GM19351 (cell line): ENCODE data around the gene BBS9.

Experiments used
- ATAC-seq: cut with Tn5 transposase; IDR thresholded peaks from one replicate; pipeline ENCODE4 v1.9.1; 2021; ENCODE audit warnings: mild to moderate bottlenecking, moderate library complexity; ENCODE audit not compliant: unreplicated experiment

The BBS9 gene

DNA sequence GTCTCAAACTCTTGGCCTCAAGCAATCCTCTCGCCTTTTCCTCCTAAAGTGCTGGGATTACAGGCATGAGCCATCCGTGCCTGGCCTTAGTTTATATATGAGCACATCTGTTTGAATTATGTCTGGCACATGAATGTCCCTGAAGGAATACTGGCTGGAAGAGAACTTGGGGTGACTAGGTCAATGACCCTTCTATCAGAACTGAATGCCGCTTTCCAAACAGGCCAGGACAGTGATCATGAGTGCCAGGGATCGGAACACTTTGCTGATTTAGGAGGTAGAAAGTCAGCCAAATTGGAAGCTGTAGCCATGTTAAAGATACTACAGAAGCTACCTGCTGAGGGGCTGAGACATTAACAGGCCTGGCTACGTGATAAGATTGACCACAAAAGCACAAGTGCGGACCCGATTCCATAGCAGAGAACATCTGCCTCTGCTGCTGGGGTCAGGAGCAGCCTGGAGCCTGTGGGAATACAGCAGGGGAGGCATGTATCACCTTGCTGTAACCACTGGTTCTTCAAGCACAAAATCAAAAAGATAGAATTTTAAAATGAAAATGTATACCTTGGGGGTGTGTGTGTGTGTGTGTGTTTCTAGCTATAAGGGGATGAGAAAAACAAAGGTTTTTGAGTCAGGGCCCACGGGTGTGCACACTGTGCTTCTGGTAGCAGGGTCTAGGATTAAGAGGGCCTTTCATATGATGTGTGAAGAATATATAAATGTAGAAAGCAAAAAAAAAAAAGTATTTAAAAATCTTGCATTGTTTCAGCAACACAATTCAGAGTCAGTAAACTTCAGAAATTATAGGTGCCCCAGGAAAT lies 293.7 kb downstream of the BBS9 start:
- peak; percentile 61 for ATAC-seq

DNA sequence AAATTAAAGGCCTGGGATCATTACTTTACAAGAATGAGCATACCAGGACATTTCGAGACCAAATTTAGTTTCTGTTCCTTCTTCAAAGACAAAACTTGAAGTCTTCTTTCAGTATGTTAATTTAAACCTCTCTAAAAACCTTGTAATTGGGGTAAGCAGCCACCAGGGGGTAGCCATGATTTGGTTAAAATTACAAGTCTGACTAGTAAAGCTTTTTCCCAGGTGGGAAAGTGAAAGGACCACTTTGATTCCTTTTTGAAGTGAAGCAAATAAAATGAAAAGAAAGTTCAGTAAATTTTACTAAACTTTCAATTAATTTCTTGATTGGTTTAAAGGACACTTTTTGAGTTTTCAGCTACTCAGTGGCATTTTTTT lies 294.3 kb downstream of the BBS9 start:
- peak; percentile 96 for ATAC-seq

GRCh38 chr7:33425395-33425794 lies 296.0 kb downstream of the BBS9 start:
- no peak for ATAC-seq

DNA sequence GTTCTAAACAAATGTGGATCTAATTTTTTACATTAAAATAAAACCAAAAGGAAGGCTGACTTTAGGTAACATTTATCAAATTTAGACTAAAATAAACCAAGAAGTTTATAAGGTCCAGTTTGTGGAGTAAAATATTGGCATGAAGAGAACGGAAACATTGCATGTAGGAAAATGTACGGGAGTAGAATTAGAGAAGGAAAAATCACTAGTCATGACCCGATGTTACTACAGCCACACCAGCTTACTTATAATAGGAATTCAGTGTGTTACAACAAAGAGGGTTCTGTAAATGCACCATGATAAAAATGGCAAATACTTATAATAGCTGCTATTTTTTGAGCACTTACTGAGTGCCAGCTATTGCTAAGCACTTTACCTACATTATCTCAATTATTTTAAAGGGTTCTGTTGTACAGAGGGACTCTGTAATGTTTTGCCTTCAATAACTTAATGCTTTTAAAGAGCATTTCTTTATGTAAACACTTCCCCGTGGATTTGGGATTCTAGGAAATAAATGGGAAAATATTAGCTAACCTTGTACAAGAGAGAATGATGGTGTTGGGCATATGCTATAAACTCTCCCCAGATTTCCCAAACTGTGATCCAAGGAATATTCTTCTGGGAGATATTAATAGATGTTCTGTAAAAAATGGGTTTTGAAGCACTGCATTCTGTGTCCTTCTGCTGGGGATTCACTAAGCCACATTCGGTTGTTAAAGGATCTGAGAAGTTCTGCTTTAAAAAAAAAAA lies 296.7 kb downstream of the BBS9 start:
- no peak for ATAC-seq

DNA sequence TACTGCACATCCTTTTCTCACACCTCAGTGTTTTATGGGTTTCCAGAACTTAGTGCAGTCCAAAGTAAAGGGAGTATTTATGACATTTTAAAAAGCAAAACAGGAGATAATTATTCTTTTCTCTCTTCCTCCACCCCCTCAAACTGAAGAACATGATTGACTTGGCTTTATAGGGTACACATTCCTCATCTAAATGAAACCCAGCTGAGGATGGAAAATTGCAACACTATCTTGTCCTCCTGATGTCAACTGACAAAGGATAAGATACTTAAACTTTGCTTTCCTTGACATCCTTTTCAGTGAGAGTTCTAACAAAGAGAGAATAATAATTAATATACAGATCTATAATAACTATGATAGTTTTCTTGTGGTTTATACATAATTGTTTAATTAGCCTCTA lies 299.1 kb downstream of the BBS9 start:
- no peak for ATAC-seq

GRCh38 chr7:33431543-33431942 lies 302.2 kb downstream of the BBS9 start:
- ATAC-seq, result no peak

DNA sequence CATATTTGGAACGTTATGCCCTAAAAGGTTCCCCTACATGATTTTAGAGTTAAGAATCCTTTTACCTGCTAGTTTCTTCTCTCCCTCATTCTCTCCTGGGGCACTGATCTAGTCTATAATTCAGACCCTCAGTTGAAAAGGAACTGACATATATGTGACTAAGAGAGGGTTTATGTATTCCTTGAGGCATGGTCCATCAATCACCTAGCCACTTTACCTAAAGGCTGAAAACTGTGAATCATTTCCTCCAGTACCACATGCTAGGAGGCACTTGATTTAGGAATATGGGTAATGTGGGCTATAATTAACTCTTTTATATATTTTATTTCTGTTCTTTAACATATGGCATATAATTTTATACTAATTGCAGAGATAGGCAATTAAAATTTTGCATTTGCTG lies 303.5 kb downstream of the BBS9 start:
- no peak for ATAC-seq

DNA sequence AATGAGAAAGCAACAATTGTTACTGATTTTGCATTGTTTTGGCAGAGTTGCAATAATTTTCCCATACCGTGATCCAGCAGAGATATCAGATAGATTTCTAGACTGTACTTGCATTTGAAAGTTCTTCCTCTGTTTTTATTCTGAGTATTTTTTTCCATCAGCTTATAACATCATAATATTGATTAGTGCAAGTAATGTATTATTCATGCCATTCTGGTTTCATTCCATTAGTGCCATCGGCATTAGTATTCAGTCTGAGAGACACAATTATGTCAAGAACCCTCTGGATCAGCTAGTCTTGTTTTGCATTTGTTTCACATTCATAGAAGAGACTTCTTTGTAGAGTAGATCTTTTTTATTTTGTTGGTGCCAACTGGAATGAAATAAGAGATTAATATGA lies 304.0 kb downstream of the BBS9 start:
- ATAC-seq, result no peak

- no peak for ATAC-seq
Observed at GRCh38 chr7:33444511-33444910, 315.1 kb downstream of the BBS9 start.

DNA sequence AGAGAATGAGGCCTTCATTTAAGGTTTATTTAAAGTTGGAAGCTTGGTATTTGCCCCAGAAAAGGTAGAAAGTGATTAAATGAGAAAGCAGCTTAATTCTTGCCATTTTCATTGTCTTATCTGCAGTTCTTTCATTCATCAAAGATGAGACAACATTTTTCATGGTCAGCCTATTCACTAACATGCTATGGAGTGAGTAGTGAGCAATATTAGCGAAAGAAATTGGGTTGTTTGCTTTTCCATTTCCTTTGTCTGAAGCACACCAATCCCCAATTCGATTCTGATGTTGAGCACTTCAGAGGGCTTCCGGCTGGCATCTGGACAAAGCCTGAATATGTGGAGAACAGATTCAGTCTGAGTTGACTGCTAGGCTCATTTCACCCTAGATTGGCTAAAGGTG lies 317.2 kb downstream of the BBS9 start:
- no peak for ATAC-seq

DNA sequence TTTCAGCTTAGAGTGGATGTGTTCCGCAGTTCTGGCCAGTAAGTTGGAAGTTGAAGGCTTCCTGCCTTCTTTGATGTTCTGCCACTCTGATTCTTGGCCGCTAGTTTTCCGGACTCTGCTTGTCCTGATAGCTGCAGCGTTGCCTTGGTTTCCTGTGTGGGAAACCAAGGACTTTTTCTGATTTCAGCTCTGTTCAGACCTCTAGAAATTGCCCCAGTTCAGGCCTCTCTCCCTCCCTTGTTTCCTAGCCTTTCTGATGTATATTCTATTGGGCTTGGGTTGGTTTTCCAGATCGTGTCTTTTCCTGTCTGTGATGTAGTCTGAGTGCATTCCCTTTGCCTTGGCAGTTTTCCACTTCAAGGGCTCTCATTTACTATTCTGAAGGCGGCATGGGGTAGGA lies 318.7 kb downstream of the BBS9 start:
- ATAC-seq, result no peak

- ATAC-seq, result no peak
Observed at GRCh38 chr7:33449847-33450246, 320.5 kb downstream of the BBS9 start.

DNA sequence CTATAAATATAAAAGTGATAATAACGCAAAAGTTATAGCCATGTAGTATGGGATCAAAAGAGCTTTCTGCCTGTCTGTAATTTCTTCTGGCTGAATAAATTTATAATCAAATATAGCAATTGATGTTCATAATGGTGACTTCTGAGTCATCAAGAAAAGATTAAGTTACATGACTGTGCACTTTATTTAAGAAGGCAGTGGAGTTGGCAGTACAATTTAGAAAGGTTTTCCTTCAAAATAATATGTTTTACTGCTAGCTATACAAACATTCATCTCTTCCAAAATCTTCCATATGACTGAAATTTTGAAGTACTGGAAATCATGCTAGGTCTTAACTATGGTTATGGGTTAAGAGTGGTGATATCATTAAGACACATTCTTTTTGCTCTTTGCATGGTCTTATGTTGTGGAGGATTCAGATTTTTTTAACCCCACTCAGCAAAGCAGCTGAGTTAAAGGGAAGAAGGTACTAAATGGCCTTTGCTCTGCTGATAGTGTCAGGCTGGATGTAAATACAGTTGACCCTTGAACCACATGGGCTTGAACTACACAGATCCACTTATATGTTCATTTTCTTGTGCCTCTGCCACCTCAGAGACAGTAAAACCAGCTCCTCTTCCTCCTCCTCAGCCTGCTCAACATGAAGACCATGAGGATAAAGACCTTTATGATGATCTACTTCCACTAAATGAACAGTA lies 323.6 kb downstream of the BBS9 start:
- no peak for ATAC-seq

DNA sequence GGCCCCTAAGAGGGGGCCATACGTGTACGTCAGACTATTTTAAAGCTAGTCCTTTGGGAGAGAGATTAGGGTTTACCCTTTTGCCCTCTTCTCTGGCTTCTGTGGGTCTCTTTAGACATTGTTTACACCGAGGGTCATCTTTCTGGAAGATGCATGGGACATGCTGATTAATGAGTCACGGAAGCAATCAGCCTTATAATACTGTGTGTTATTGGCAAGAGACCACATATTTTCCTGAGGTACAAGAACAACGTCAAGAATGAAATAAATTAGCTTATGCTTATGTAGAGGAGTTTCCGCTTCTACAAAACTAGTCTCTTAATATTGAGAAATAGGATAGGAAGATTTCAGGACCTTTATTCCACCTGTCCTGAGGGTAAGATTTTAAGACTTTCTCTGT lies 327.7 kb downstream of the BBS9 start:
- ATAC-seq, result no peak

DNA sequence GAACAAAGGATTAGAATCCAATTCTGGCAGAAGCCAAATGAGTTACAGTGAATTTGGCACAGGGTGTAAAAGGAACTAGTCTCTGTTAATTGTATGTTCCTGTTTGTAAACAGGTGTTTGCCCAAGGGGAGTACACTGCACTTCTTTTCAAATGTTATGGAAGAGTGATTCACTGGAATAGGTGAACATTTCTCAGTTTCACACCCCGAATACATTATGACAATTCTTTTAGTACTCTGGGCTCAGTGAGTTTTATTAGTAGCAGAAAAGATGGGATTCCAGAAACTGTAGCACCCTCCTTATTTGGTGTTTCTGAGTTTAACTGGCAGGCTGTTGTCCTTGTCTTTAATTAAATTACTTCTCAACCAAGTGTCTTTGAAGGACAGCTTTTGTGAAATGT lies 329.2 kb downstream of the BBS9 start:
- ATAC-seq, result no peak

GRCh38 chr7:33459340-33459751 lies 330.0 kb downstream of the BBS9 start:
- peak; percentile 84 for ATAC-seq

DNA sequence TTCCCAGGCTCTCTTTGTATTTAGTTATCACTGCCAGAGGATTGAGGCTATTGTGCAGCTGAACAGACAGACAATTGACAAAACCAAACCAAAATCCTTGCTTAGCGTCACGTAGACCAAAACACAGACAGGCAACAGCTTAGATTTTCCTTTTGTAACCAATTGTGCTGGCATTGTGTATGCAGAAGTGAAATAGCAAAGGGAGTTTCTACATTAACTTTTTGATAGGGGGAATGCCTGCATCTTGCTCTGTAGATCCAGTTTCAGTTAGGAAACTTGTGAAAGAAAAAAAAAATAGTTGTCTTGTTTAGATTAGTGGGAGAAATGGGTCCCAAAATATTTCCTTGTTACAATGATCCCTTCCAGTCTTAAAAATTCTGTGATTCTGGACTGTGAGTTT lies 333.8 kb downstream of the BBS9 start:
- ATAC-seq, result no peak

DNA sequence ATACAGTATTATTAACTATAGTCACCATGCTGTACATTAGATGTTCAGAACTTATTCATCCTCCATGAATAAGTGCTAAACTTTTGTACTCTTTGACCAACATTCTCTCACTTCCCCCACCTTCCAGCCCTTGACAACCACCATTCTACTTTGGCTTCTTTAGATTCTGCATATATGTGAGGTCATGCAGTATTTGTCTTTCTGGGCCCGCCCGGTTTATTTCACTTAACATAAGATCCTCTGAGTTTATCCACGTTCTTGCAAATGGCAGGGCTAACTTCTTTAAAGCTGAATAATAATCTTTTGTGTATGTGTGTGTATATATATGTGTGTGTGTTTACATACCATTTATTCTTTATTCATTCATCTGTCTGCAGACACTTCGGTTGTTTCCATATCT lies 336.8 kb downstream of the BBS9 start:
- ATAC-seq, result no peak

DNA sequence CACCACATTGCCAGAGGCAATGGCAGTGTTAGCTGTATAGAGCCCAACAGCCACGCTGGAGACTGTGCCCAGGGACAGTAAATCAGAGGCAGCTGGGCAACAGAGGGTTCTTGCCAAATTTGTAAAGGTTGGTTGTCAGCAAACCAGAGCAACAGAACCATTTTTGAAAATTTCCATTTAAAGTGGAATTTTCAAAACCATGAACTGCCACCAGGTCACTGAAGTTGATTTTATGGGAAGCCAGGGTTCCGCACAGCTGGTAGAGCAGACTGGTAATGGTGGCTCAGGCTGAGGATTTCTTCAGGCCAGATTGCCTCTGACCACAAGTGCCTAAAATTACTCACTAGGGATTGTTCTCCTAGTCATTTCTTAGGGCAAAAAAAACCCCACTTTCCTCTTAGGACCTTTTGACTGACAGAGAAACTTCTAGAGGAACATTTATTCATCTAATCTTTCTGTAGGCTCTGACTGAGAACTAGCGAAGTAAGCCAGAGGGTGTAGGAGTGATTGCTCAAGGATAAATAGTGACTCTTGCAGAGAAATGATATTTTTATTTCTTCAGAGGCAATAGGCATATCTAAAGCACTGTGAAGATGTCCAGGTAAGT lies 342.4 kb downstream of the BBS9 start:
- peak; percentile 56 for ATAC-seq

GRCh38 chr7:33472348-33473025 lies 343.1 kb downstream of the BBS9 start:
- no peak for ATAC-seq
